ENCODE measurements around the gene SMAD5.
A peak's percentile ranks its signal among the peaks of the same experiment; 100 is the strongest.

The SMAD5 gene

DNA sequence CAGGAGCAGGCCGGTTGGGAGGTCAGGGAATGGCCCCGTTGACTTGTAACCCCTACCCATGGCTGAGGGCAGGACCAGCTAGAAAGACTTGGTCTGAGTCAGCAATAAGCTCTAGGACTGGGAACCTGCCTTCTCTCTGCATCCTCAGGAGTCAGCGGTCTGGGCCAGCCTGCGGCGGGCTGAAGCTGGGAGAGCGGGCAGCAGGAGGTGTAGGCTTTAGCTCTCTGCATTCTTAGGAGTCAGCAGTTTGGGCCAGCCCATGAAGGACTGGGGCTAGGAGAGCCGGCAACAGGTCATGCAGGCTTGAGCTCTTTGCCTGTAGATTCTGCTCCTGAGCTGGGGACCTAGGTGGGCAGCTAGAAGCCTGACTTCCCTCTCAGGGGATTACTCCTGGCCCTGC is 66.8 kb downstream of the SMAD5 start:
- no peak for DNase-seq

DNA sequence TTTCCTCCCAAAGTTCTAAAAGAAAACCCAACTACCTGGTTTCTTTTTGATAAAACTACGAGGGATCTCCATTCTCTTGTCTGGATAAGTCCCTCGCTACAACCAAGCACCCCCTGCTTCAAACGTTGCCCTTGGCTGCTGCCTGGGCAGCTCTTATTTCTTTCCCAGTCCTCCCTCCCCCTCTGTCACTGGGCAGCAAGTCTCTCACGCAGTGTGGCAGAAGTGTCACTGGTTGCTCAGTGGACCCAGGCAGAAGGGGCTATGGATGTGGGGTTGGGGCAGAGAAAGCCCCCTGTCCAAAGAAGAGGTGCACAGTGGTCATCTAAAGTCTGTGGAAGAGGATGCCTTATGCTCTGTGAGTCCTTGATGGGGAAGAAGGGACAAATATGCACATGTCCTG is 67.5 kb downstream of the SMAD5 start:
- no peak for DNase-seq

DNA sequence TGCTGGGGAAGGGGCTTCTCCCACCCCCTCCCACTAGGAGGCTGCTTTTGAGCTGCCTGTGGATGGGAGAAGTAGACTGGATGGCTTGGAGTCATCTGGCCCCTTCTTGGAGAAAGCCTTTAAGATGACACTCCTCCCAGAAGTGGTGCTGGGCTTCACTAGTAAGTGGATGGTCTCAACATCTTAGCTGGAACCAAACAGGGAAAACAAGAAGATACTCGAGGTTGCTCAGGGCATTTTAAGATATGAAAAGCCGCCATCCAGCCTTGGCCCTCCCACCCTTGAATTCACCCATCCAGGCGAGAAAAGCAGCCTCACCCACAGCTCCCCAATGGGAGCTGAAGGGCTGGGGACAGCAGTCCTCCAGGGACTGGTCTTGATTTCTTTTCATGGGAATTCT is 68.1 kb downstream of the SMAD5 start:
- DNase-seq: no peak

DNA sequence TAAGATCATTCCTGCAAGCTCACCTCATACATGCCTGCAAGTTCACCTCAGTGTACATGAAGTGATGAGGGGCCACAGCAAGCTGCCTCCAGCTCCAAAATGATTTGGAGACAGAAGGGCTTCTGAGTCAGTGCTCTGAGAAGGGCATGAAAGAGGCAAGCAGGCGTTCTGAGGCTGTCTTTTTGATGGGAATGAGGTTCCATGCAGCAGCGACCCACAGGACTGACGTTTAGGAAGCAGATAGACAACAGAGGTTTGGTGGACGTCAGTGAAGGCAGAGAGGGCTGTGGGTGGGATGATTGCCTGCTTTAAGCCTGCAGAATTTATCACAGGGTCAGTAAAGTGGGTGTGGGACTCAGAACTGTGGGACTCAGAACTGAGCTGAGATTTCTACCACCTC is 69.2 kb downstream of the SMAD5 start:
- DNase-seq: no peak

DNA sequence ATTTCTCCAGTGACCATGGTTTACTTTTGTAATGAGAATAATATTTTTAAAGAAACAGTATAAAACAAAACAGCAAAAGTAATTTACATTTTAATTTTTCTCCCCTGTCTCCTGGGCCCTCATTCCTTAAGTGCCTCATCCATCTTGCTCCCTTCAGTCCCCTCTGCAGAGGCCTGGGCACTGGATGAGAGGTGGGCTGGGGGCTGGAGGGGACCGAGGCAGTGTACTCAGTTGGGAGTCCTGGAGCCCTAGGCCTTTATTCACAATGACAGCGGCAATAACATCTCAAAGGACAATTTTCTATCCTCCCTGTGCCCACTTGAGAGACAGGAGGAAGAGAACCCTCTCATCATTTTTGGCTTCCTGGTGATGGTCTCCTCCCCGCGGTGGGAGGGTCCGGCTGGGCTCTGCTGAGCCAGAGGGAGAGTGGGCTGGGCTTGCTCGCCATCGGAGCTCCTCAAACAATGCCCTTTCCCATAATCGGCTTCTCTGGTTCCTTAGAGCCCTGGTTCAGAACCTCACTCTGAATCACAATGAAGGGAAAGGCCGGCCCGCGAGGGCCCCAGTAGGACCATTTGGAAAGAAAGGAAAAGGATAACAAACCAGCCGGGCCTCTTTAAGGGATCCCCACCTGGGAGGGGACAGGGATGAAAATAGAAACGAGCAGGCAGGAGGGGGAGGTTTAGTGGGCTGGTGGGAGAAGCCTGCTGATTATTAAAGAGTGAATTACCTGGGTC is 70.0 kb downstream of the SMAD5 start:
- DNase-seq: no peak

DNA sequence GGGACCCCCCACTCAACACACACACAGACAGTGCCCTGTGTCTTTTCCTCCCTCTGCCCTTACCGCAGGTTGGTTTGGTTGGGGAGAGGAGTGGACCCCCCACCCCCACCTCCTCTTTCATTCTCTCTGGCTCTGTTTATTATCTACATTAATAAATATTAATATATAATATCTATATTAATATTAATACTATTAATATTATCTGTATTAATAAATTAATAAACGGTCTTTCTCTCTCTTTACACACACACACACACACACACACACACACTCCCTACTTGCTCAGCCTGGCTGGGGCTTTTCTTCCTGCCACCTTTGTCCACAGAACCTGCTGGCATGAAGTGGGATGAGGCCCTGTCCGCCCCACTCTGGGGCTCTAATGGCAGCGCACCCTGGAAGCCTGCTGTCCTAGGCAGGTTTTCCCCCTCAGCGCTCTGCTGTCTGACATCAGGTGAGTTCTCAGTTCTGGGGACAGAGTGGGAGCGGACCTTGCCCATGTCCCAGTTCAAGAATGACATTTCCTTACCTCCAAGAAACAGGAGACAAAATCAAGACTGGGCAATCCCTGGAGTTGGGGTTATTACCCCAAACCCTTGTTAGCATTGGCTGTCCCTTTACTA is 70.8 kb downstream of the SMAD5 start:
- no peak for DNase-seq

DNA sequence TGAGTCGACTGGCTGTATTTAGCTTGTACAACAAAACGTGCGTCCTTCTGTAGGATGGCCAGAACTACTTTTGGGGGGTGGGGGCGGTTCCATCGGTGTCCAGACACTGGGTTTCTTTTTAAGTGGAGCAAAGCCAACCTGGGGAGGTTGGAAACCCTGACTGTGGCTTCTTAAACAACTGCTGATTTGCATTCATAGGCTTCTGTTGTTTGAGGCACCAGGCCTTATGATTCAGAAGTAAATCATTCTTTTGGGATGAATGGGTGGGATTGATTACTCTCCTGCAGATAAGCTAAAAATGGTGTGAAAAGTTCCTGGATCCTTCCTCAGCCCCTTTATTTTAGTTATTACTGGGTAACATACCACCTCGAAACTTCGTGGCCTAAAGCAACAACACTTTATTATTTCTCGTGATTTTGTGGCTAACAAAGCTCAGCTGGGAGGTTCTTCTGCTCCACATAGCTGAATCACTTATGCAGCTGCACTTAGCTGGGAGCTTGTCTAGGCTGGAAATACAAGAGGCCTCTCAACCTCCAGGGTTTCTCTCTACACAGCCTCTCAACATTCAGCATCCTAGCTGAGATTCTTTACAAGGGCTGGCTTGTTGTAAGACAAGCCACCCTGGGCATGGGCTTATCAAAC is 72.5 kb downstream of the SMAD5 start:
- DNase-seq: no peak

DNA sequence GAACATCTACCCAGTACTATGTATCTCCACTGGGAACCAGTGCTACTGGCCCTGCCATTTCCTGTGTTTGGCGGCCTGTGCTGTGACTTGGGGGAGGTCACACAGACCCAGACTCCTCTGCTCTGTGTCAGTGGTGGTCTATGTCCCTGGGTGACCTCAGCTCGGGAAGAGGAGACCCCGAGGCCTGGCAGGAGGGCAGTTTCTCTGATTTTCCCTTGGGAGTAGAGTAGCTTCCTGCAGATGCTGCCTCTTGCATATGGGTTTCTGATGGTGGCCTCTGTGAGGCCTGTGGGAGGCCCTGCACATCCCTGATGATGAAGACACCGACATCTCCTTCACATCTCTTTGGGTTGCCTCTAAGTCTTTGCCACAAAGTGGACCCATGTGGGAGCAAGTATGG is 73.3 kb downstream of the SMAD5 start:
- DNase-seq: no peak

DNA sequence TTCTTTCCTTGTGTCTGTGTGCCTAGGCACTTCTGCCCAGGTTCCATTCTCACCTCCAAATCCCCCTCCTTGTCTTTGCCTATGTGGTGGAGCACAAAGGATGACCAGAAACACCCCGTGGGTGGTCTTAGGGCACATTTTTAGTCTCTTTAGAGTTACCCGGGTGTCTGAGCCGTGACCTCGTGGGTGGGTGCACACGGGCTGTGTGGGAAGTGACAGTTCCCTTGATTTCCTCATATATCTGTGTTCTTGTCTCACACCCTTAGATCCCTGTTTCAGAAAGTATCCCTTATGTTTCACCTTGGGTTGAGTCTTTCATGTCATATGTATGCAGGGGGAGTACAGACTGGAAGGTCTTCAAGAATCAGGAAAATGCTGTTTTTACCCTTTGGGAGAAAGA is 73.7 kb downstream of the SMAD5 start:
- DNase-seq: no peak

DNA sequence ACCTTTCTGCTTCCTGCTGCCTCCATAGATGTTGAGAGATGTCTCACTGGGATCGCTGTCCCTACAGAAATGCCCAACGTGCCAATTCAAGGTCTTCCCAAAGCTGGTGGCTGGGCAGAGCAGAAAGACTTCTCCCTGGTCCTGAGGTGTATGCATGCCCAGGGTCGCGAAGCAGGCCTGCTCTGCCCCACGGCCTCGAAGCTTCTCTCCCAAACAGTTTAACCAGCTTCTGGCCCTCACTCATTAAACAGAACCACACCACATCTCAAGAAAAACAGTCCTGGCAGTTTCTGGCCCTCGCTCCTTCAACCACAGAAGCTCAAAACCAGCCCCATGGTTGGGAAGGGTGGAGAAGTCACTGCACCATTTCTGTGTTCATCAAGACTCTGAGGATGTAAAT is 75.0 kb downstream of the SMAD5 start:
- DNase-seq: no peak

DNA sequence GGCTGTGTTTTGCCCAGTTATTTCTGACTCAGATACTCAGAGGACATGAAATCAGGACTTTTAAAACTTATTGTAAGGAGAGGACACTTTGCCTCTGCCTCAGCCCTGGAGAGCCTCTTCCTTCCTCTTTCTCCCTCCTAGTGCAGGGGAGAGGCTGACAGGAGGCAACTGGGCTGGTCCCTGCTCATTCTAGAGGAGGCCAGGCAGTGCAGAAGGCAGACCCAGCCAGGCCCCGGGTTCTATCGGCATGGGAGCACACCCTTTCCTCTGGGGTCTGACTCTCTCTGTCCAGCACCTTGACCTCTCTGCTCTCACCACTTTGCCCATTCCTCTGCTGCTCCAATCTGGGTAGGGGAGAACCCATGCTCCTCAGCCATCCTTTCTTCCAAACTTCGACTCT is 76.3 kb downstream of the SMAD5 start:
- DNase-seq: no peak

DNA sequence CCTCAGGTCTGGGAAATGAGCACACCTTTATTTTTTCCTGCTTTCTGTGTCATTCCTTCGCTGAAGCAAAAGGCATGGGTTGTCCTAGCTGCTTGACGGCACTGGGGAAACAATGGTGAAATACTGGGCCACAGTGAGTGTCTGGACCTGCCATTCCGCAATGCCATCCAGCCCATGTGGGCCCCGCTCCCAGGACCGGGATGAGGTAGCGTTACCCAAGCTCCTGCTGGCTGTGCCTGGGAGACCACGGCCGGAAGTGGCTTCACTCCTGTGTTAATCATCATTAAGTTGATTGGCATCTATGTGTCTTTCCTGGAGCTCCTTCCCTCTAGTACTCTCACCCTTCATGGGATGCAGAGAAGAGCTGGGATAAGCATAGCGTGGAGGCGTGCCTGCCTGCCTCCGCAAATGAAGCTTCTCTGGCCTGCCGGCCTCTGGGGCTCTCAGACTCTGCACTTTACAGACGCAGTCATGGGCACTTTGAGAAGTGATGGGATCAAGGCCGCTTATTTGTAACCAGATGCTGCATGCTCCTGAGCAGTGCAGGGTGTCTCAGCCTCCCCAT is 76.8 kb downstream of the SMAD5 start:
- DNase-seq: no peak

DNA sequence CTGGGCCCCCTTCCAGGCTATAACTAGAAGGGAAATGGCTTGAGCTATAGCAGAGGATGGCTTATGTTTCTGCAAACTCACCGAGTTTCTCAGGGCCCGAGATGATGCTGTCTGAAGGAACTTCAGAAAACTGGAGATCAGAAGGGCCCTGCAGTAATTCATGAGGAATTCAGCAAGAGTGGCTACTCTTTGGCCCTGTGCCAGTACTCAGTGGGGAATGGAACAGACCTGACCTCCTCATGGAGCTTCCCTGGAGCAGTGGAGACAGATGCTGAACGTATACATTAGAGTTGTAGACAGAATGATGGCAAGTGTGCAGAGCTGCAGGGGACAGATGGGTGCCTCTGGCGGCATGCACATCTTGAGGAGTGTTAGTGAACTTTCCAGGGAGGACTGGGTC is 77.6 kb downstream of the SMAD5 start:
- DNase-seq: no peak

DNA sequence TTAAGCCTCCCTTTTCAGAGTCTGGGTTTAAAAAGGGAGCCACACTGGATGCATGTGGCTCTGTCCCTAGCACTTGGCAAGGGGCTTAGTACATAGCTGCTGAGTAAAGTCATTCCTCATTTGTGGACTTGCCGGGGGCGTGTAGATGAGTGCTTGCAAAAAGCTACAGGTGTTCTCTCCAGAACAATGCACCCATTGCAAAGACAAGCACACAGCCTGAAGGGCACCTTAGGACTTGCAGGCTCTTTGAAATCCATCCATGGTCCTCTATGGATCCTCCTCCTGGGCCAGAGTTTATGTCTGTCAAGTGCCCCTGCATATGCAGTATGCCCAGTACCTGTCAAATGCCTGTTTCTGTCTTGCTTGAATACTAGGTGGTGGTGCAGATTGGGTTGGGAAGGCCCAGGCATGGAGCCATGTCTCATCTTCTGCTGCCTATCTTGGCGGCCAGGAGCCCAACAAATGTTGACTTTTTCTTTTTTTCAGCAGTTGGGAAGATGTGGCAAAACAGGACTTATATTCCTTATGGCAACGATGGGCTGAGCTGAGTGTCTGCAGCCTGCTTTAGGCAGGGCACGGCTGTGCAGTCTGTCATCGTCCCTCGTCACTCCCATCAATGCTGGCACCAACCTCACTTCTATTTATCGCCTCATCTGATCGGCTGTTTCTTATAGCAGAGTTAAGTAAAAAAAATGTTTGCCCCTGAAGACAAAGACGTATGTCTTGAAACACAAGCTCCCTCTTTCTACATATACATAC is 78.8 kb downstream of the SMAD5 start:
- no peak for DNase-seq

DNA sequence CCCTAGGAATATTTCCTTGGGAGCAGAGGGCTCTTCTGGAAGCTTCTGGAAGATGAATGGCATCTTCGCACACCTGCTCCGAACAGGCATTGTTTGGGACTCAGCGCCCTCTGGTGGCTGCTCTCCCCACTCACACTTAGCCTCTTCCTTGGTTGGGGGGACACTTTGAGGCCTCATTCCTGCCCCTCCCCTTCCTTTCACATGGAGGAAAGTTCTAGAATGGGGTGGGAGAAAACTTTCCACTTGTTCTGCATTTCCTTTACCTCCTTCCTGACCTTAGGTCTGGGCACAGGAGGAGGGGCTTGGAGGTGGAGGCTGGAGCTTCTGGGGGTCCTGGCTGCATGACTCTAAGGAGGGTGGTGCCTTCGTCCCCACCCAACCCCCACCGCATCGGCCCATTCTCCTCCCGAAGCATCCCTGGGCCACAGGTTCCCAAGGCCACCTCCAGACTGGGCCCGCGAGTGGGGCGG is 79.6 kb downstream of the SMAD5 start:
- DNase-seq: peak; percentile 63 to 64

DNA sequence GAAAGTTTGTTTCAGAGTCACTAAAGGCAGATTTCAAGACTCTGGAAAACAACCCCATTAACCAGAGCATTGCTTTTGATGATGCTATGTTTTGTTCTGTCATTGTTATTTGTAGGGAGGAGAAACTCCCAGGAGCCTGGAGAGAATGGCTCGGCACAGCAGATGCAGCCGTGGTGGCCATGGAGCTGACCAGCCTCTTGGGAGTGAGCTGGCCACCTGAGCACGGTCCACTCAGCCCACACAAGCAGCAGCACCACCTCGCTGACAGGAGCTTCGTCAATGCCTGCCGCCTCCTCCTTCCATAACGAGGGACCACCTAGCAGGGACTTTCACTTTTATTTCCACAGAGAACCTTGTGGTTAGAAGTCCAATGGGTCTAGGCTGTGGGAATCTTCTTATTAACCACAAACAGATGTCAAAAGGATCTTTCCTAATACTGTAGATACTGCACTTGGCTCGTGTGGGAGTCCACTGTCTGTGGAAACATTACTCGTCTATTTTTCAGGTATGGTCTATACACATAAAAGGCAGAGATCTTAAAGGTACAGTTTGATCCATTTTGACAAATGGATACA is 81.4 kb downstream of the SMAD5 start:
- DNase-seq: no peak

DNA sequence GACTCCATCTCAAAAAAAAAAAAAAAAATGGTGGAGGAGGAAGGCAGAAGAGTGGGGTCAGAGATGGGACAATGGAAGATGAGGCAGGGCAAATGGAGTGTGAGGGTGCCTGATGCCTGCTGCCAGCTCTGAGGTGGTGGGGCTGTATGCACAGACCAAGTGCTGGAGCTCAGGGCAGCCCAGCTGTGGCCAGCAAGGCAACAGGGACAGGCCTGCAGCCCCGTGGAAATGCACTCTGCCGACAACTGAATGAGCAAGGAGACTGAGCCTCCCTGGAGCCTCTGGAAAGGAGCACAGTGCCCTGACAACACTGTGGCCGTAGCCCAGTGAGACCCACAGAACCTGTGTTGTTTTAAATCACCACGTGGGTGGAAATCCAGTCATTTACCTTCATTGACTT is 83.2 kb downstream of the SMAD5 start:
- DNase-seq: no peak

DNA sequence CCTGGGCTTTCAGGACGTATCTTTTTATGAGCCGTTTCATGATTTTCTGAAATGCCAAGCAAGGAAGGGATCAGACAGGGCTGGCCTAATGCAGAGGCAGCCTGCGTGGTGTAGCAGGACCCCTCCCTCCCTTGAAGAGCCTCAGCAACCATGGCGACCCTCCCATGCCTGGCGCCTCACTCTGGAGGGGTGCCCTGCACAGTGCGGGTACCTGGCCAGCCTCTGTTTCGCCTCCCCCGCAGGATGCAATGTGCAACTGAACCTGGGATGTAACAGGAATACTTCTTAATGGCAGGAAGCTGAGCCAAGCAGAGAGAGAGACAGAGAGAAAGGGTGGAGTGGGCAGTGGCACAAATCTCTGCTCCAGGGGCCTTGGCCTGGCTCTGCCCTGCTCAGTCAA is 83.6 kb downstream of the SMAD5 start:
- DNase-seq: no peak

DNA sequence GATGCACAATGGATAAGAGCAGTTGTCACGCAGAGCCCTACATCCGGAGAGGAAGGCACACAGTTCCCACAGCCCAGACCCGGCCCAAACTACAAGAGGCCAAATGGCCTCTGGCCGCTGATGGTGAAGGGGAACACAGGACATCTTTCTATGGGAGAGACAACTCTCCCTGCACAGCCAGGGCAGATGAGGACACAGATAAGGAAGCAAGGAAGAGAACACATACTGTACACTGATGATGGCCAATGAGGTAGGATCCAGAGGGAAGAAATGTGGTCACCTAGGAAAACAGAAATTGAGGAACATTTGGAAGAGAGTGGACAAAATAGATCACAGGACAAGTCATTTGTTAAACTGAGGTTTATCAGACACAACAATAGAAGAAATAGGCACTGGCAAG is 88.7 kb downstream of the SMAD5 start:
- no peak for DNase-seq

DNA sequence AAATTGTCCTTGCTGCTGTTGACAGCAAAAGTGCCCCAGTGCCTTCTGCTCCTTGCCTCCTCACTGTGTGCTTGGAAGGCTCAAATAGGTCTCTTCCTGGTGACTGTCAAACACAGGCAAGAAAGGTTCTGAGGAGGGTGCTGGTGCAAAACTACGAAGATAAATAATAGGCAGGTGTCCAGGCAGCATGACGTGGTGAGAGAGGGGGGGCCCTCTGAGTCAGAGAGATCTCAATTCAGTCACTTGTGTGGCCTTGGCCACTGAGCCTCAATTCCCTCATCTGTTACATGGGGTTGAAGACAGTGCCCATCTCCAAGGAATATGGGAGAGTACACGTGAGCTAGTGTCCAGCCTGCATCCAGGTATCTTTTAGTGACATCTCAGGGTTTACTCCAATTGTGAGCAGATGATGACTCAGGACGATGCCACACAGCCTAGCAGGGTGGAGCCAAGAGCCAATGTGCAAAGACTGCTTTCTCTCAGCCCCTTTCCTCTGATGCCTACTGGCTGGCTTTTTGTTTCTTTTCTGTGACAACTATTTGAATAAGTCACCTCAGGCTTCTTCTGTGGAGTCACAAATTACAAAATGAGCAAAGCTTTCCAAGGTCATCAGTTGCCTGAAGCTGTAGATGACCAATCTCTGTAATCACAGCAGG is 90.1 kb downstream of the SMAD5 start:
- DNase-seq: no peak

DNA sequence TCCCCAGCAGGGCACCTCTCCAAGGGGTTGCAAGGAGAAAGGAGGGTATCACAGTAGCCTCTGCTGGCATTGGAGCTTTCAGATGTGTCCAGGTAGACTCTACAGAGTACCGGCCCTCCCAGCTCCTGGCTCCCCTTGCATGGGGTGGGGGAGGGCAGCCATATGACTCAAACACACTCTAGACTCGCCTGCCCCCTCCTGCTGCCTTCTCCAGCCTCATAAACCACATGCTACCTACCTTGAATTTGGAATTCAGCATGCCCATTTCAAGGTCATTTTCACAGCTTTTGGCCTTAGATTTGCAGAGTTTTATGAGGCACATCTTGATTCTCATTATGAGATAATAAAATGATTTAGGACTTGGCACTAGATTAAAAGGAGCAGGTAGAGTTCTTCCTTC is 93.2 kb downstream of the SMAD5 start:
- DNase-seq: no peak

DNA sequence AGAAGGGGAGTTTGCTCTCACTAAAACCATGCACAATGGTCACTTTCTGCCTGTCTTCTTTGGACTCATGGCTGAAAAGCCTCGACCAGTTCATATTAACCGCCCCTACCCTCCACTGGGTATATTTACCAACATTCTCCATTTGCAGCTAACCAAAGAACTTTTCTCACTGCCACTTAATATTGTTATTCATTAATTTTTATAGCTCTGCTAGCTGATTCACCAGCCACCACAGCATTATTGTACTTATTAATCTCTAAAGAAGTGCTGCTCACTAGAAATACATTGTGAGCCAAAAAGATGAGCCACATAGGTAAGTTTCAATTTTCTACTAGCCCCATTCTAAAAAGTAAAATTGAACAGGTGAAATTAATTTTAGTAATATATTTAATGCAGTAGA is 93.8 kb downstream of the SMAD5 start:
- DNase-seq: no peak

Measured in activated T-cell treated with anti-CD3 and anti-CD28 coated beads, Interleukin-2, amount 50 U/mL, for 48 hours (primary cell).